Kidney glomerular epithelial cell (primary cell): Measurements from ENCODE around the gene HTR3A.
"Not testable (repeated sequence)": the region's sequence is repeated elsewhere in the genome, so short reads cannot be mapped to it uniquely, and the experiment has no call there.

Experiments
- DNase-seq: peaks from one replicate; lab custom pipeline; 2025; lab: John Stamatoyannopoulos, UW

HTR3A gene

GRCh38 chr11:113974741-113975470 lies at the start of gene HTR3A:
TSS of gene HTR3A (plus strand) at chr11:113975108. CDS start at chr11:113975326, 218 bp downstream.
- no peak for DNase-seq

GRCh38 chr11:113926273-113927197 lies 48.4 kb upstream of the HTR3A start:
- no peak for DNase-seq

GRCh38 chr11:113928311-113928710 lies 46.6 kb upstream of the HTR3A start:
- no peak for DNase-seq

GRCh38 chr11:113932788-113933187 lies 42.1 kb upstream of the HTR3A start:
- DNase-seq: no peak

GRCh38 chr11:113934193-113934592 lies 40.7 kb upstream of the HTR3A start:
- DNase-seq: not testable (repeated sequence)

- no peak for DNase-seq
Observed at GRCh38 chr11:113934761-113935160, 40.1 kb upstream of the HTR3A start.

- DNase-seq: no peak
Observed at GRCh38 chr11:113935858-113936257, 39.0 kb upstream of the HTR3A start.

GRCh38 chr11:113937918-113938317 lies 37.0 kb upstream of the HTR3A start:
- DNase-seq: no peak

GRCh38 chr11:113942256-113942655 lies 32.7 kb upstream of the HTR3A start:
- DNase-seq: no peak

GRCh38 chr11:113946162-113946561 lies 28.7 kb upstream of the HTR3A start:
- DNase-seq: not testable (repeated sequence)

- DNase-seq: no peak
Observed at GRCh38 chr11:113947994-113948393, 26.9 kb upstream of the HTR3A start.

GRCh38 chr11:113949891-113950290 lies 25.0 kb upstream of the HTR3A start:
- no peak for DNase-seq

GRCh38 chr11:113951537-113951936 lies 23.4 kb upstream of the HTR3A start:
- DNase-seq: no peak

GRCh38 chr11:113952070-113952469 lies 22.8 kb upstream of the HTR3A start:
- no peak for DNase-seq

GRCh38 chr11:113952588-113952987 lies 22.3 kb upstream of the HTR3A start:
- no peak for DNase-seq

GRCh38 chr11:113954235-113954634 lies 20.7 kb upstream of the HTR3A start:
- no peak for DNase-seq

- DNase-seq: no peak
Observed at GRCh38 chr11:113956986-113957385, 17.9 kb upstream of the HTR3A start.

- no peak for DNase-seq
Observed at GRCh38 chr11:113960702-113961330, 14.1 kb upstream of the HTR3A start.

- no peak for DNase-seq
Observed at GRCh38 chr11:113967361-113967760, 7.5 kb upstream of the HTR3A start.

- DNase-seq: no peak
Observed at GRCh38 chr11:113971506-113972195, 3.3 kb upstream of the HTR3A start.

- DNase-seq: no peak
Observed at GRCh38 chr11:113977071-113977490, 2.2 kb downstream of the HTR3A start.

- DNase-seq: no peak
Observed at GRCh38 chr11:113977701-113978100, 2.8 kb downstream of the HTR3A start.
